HEK293T (cell line): ENCODE results near the gene AGK.

Source experiments
- ARNT ChIP-seq: fragments of 450-650 bp; IDR thresholded peaks from 2 replicates; pipeline ENCODE4 v1.6.1; 2017; ENCODE audit warnings: mild to moderate bottlenecking
- FOXM1 ChIP-seq: fragments of 450-650 bp; IDR thresholded peaks from 2 replicates; pipeline ENCODE4 v1.6.1; 2017; ENCODE audit warnings: mild to moderate bottlenecking, borderline replicate concordance
- HDGF ChIP-seq: fragments of 450-650 bp; IDR thresholded peaks from 2 replicates; pipeline ENCODE4 v1.6.1; 2017; ENCODE audit warnings: antibody characterized with exemption, borderline replicate concordance
- PKNOX1 ChIP-seq: fragments of 450-650 bp; IDR thresholded peaks from 2 replicates; pipeline ENCODE4 v1.6.1; 2016
- SP1 ChIP-seq: fragments of 450-650 bp; IDR thresholded peaks from 2 replicates; pipeline ENCODE4 v1.6.1; 2017
- ZNF384 ChIP-seq: fragments of 450-650 bp; IDR thresholded peaks from 2 replicates; pipeline ENCODE4 v1.6.1; 2016

- TF ChIP-seq PKNOX1 = no peak
- TF ChIP-seq ARNT = no peak
- TF ChIP-seq SP1 = no peak
- no peak for TF ChIP-seq ZNF384
- no peak for TF ChIP-seq FOXM1
- no peak for TF ChIP-seq HDGF
Observed at GRCh38 chr7:141664450-141664849, 113.2 kb downstream of the AGK start.
